Neural progenitor cell (in vitro differentiated cells): ENCODE results near the gene NEU3. TPM values are rescaled to one million over a fixed set of nuclear protein-coding genes. Genes with fewer than 3 reads are reported as not detected.
"Not testable (repeated sequence)": the region's sequence is repeated elsewhere in the genome, so short reads cannot be mapped to it uniquely, and the experiment has no call there.

ENCODE experiments used
- DNase-seq: peaks from one replicate; pipeline ENCODE4 v3.0.0-alpha.2; 2016; ENCODE audit warnings: low spot score
- H2AFZ ChIP-seq: fragments of 200-600 bp; sonication (generic); replicated peaks from 2 replicates; pipeline ENCODE4 v1.6.1; 2016; ENCODE audit warnings: antibody characterized with exemption
- H3F3A ChIP-seq: fragments of 200-600 bp; sonication (generic); 2 replicates; pipeline ENCODE4 v1.6.1; 2016; ENCODE audit warnings: antibody characterized with exemption, low read depth
- H3K27ac ChIP-seq: fragments of 200-600 bp; sonication (generic); 2 replicates; pipeline ENCODE4 v1.5.1; 2016; ENCODE audit warnings: mild to moderate bottlenecking
- H3K27me3 ChIP-seq: fragments of 200-600 bp; sonication (generic); 2 replicates; pipeline ENCODE4 v1.6.1; 2016; ENCODE audit warnings: mild to moderate bottlenecking, moderate library complexity
- H3K36me3 ChIP-seq: fragments of 200-600 bp; sonication (generic); 2 replicates; pipeline ENCODE4 v1.5.1; 2016
- H3K4me1 ChIP-seq: fragments of 200-600 bp; sonication (generic); 2 replicates; pipeline ENCODE4 v1.6.1; 2016; ENCODE audit warnings: mixed run types
- H3K4me2 ChIP-seq: fragments of 200-600 bp; sonication (generic); 2 replicates; pipeline ENCODE4 v1.6.1; 2016
- H3K4me3 ChIP-seq: fragments of 200-600 bp; sonication (generic); 2 replicates; pipeline ENCODE4 v1.5.1; 2016
- H3K79me2 ChIP-seq: fragments of 200-600 bp; sonication (generic); 2 replicates; pipeline ENCODE4 v1.6.1; 2016; ENCODE audit warnings: low read depth
- H3K9ac ChIP-seq: fragments of 200-600 bp; sonication (generic); 2 replicates; pipeline ENCODE4 v1.6.1; 2016
- H3K9me3 ChIP-seq: fragments of 200-600 bp; sonication (generic); 2 replicates; pipeline ENCODE4 v1.5.1; 2016; ENCODE audit warnings: low read depth
- H4K20me1 ChIP-seq: fragments of 200-600 bp; sonication (generic); 2 replicates; pipeline ENCODE4 v1.6.1; 2016; ENCODE audit warnings: low read depth
- H3K27ac Mint-ChIP-seq: 3 replicates; pipeline ENCODE4 v1.8.0; 2021; ENCODE audit warnings: mixed read lengths
- H3K27me3 Mint-ChIP-seq: 2 replicates; pipeline ENCODE4 v1.8.0; 2022; ENCODE audit warnings: low read depth, mild to moderate bottlenecking, inconsistent platforms, moderate library complexity, mixed read lengths; ENCODE audit not compliant: insufficient read depth
- H3K36me3 Mint-ChIP-seq: 3 replicates; pipeline ENCODE4 v1.8.0; 2021; ENCODE audit warnings: mixed read lengths
- H3K4me1 Mint-ChIP-seq: 3 replicates; pipeline ENCODE4 v1.8.0; 2021; ENCODE audit warnings: mixed read lengths
- H3K4me3 Mint-ChIP-seq: 3 replicates; pipeline ENCODE4 v1.8.0; 2021; ENCODE audit warnings: mild to moderate bottlenecking, moderate library complexity, mixed read lengths
- H3K9me3 Mint-ChIP-seq: 3 replicates; pipeline ENCODE4 v1.8.0; 2020; ENCODE audit warnings: mixed read lengths
- EZH2 ChIP-seq: fragments of 200-600 bp; sonication (generic); IDR thresholded peaks from 2 replicates; pipeline ENCODE4 v1.6.1; 2017; ENCODE audit warnings: antibody characterized with exemption, mild to moderate bottlenecking, moderate library complexity
- EZH2phosphoT487 ChIP-seq: fragments of 200-600 bp; sonication (generic); IDR thresholded peaks from 2 replicates; pipeline ENCODE4 v1.6.1; 2017; ENCODE audit warnings: antibody characterized with exemption
- total RNA-seq: library from RNA; depleted of rRNA; stranded (reverse); fragments of >200 nt; gene quantifications from 2 replicates; pipeline ENCODE4 v1.2.3, GENCODE V29; 2015; ENCODE audit warnings: low replicate concordance
- TF ChIP-seq, protein P1 (sequence below): fragments of 200-600 bp; sonication (generic); IDR thresholded peaks from 2 replicates; pipeline ENCODE4 v1.5.1; 2017; ENCODE audit warnings: antibody characterized with exemption, mild to moderate bottlenecking

NEU3 gene
- total RNA-seq, 1 donor from 2014 or later = 12.4 TPM

DNA sequence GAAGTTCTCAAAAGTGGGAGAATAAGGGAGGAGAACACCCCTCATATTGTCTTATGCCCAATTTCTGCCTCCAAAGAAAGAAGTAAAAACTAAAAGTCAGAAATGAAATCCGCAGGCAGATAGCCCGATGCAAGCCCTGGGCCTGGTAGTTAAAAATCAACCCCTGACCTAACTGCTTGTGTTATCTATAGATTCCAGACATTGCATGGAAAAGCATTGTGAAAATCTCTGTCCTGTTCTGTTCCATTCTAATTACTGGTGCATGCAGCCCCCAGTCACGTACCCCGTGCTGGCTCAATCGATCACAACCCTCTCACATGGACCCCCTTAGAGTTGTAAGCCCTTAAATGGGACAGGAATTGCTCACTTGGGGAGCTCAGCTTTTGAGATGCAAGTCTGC lies 57.9 kb downstream of the NEU3 start:
- not testable (repeated sequence) for H3K79me2 ChIP-seq, H3K27me3 ChIP-seq, H4K20me1 ChIP-seq, H3K4me1 Mint-ChIP-seq, H3K36me3 ChIP-seq, H3K9me3 ChIP-seq, H3K27me3 Mint-ChIP-seq, H3K27ac Mint-ChIP-seq, H3K36me3 Mint-ChIP-seq, H3K9ac ChIP-seq, H3K4me3 ChIP-seq, H3K4me1 ChIP-seq, H3K4me3 Mint-ChIP-seq, H3K4me2 ChIP-seq, H3K9me3 Mint-ChIP-seq, H3K27ac ChIP-seq, H3F3A ChIP-seq, DNase-seq
- peak overlapping the region; percentile 29 for H2AFZ ChIP-seq

DNA sequence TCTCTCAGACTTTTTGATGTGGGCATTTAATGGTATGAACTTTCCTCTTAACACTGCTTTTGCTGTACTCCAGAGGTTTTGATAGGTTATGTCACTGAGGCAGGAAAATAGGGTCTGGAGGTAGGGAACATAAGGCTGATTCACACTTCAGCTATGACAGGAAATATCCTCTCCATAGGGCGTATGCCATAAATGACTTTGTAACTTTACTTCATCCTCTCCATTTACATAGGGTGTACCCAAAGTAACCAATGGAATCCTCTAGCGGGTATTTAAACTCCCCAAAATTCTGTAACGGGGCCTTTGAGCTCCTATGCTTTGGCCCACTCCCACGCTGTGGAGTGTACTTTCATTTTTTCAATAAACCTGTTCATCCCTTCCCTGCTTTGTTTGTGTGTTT lies 58.5 kb downstream of the NEU3 start:
- Histone ChIP-seq H3F3A (no peaks in the 10 kb centered on the region), H3K4me3 (no peak overlapping the region), H3K4me2 (no peak overlapping the region), H3K27me3 (no peaks in the 10 kb centered on the region), H3K4me1 (no peaks in the 10 kb centered on the region), H3K9ac (no peak overlapping the region), H3K9me3 (peaks cover 2% of the 10 kb centered on the region), H2AFZ (no peak overlapping the region), H3K79me2 (no peaks in the 10 kb centered on the region), H3K27ac (no peak overlapping the region), H3K36me3 (no peaks in the 10 kb centered on the region), H4K20me1 (no peaks in the 10 kb centered on the region)
- Mint-ChIP-seq H3K4me3 (no peak overlapping the region), H3K27ac (no peak overlapping the region), H3K36me3 (no peaks in the 10 kb centered on the region), H3K27me3 (peaks cover 2% of the 10 kb centered on the region), H3K4me1 (no peaks in the 10 kb centered on the region), H3K9me3 (no peaks in the 10 kb centered on the region)
- no peak for DNase-seq
- TF ChIP-seq EZH2phosphoT487 = no peak
- TF ChIP-seq, protein P1, sequence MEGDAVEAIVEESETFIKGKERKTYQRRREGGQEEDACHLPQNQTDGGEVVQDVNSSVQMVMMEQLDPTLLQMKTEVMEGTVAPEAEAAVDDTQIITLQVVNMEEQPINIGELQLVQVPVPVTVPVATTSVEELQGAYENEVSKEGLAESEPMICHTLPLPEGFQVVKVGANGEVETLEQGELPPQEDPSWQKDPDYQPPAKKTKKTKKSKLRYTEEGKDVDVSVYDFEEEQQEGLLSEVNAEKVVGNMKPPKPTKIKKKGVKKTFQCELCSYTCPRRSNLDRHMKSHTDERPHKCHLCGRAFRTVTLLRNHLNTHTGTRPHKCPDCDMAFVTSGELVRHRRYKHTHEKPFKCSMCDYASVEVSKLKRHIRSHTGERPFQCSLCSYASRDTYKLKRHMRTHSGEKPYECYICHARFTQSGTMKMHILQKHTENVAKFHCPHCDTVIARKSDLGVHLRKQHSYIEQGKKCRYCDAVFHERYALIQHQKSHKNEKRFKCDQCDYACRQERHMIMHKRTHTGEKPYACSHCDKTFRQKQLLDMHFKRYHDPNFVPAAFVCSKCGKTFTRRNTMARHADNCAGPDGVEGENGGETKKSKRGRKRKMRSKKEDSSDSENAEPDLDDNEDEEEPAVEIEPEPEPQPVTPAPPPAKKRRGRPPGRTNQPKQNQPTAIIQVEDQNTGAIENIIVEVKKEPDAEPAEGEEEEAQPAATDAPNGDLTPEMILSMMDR = no peak
- TF ChIP-seq EZH2 = no peak

DNA sequence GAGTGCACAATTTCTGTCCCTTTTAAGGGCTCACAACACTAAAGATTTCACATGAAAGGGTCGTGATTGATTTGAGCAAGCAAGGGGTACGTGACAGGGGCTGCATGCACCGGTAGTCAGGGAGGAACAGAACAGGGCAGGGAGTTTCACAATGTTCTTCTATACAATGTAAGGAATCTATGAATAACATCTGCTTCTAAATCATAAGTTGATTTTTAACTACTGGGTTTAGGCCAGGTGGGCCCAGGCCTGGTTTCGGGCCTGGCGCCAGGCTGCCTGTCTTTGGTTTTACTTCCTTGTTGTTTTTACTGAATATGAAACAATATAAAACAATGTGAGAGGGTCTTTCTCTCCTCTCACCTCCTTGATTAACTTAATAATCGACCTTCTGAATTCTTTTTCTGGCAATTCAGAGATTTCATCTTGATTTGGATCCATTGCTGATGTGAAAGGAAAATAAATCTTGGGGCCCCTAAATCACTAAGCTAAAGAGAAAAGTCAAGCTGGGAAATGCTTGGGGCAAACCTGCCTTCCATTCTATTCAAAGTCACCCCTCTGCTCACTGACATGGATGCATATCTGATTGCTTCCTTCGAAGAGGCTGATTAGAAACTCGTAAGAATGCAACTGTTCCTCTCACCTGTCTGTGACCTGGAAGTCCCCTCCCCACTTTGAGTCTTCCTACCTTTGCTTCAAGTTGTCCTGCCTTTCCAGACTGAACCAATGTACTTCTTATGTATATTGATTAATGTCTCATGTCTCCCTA lies 61.0 kb downstream of the NEU3 start:
- not testable (repeated sequence) for H3K4me1 Mint-ChIP-seq, H3K4me1 ChIP-seq, H3K27ac ChIP-seq, H4K20me1 ChIP-seq, H3K27ac Mint-ChIP-seq, H3K36me3 ChIP-seq, H3K4me3 ChIP-seq, H3K79me2 ChIP-seq, H3K27me3 Mint-ChIP-seq, H3K27me3 ChIP-seq, H3K4me2 ChIP-seq, H3K9ac ChIP-seq, H3K4me3 Mint-ChIP-seq, H3K9me3 ChIP-seq, H3F3A ChIP-seq, DNase-seq, H2AFZ ChIP-seq, H3K36me3 Mint-ChIP-seq
- H3K9me3 Mint-ChIP-seq = peaks cover 12% of the 10 kb centered on the region

- no peak overlapping the region for H3K4me2 ChIP-seq
- H3K27ac ChIP-seq = no peak overlapping the region
- no peak overlapping the region for H3K4me3 ChIP-seq
- no peaks in the 10 kb centered on the region for H4K20me1 ChIP-seq
- DNase-seq = no peak
- H3K36me3 ChIP-seq = no peaks in the 10 kb centered on the region
- H3K9ac ChIP-seq = no peak overlapping the region
- Mint-ChIP-seq H3K9me3 (peaks cover 12% of the 10 kb centered on the region), H3K4me3 (no peak overlapping the region), H3K27ac (no peak overlapping the region), H3K36me3 (no peaks in the 10 kb centered on the region), H3K4me1 (no peaks in the 10 kb centered on the region), H3K27me3 (no peaks in the 10 kb centered on the region)
- H3K79me2 ChIP-seq = no peaks in the 10 kb centered on the region
- H3K27me3 ChIP-seq = no peaks in the 10 kb centered on the region
- H3K4me1 ChIP-seq = no peaks in the 10 kb centered on the region
- H3F3A ChIP-seq = no peaks in the 10 kb centered on the region
- no peak overlapping the region for H2AFZ ChIP-seq
- TF ChIP-seq EZH2phosphoT487 (no peak), EZH2 (no peak)
- TF ChIP-seq, protein P1 = no peak
- peaks cover 5% of the 10 kb centered on the region for H3K9me3 ChIP-seq
Observed at GRCh38 chr11:75050516-75050915, 61.8 kb downstream of the NEU3 start.
